Measurements from ENCODE around the gene TEX29.

TEX29 gene

DNA sequence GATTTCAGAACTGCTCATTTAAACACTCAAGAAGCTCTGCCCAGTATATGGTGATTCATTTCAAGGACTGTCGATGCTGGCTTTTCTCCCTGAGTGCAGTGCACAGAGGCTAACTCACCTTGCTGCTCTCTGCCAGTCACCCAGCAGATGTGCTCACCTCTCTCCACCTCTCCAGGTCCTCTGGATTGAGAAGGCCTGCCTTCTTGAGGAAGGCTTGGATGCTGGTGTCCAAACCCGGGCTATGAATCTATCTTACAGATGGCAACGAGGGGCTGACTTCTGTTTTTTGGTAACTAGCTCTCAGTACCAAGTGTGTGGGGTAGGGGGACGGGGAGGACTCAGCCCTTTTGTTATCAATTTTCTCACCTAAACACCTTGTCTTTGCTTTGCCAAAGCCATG lies 47.6 kb downstream of the TEX29 start:
- H3K4me3 ChIP-seq (ENCODE audit: low read length), result no peak overlapping the region
- no peak for DNase-seq
- H3K9ac ChIP-seq (ENCODE audit: low read length), result no peak overlapping the region
- H3K9me3 ChIP-seq (replicated peaks; ENCODE audit: insufficient read depth, low read length), result no peaks in the 10 kb centered on the region
- no peak overlapping the region for H3K27ac ChIP-seq (ENCODE audit: low read length)
- peaks cover 3% of the 10 kb centered on the region; the same call in 1 of the 2 replicates for H3K79me2 ChIP-seq (ENCODE audit: low read length)
- no peak overlapping the region for H2AFZ ChIP-seq (ENCODE audit: low read length)
- H3K27me3 ChIP-seq (replicated peaks; ENCODE audit: insufficient read depth, low read length), result no peaks in the 10 kb centered on the region
- TF ChIP-seq, protein P1, sequence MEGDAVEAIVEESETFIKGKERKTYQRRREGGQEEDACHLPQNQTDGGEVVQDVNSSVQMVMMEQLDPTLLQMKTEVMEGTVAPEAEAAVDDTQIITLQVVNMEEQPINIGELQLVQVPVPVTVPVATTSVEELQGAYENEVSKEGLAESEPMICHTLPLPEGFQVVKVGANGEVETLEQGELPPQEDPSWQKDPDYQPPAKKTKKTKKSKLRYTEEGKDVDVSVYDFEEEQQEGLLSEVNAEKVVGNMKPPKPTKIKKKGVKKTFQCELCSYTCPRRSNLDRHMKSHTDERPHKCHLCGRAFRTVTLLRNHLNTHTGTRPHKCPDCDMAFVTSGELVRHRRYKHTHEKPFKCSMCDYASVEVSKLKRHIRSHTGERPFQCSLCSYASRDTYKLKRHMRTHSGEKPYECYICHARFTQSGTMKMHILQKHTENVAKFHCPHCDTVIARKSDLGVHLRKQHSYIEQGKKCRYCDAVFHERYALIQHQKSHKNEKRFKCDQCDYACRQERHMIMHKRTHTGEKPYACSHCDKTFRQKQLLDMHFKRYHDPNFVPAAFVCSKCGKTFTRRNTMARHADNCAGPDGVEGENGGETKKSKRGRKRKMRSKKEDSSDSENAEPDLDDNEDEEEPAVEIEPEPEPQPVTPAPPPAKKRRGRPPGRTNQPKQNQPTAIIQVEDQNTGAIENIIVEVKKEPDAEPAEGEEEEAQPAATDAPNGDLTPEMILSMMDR (IDR thresholded peaks at IDR 0.05; ENCODE audit: low read length), result no peak
- TF ChIP-seq EZH2 (optimal IDR thresholded peaks at IDR 0.05; ENCODE audit: low read depth, low read length), result no peak
- TF ChIP-seq EZH2phosphoT487 (IDR thresholded peaks at IDR 0.05; ENCODE audit: low read length), result no peak
- peaks cover 9% of the 10 kb centered on the region for H3F3A ChIP-seq (ENCODE audit: insufficient read depth, low read length)
- peaks cover 7% of the 10 kb centered on the region for H3K4me1 ChIP-seq (ENCODE audit: low read length)
- H3K9me2 ChIP-seq (replicated peaks; ENCODE audit: insufficient read depth, low read length), result no peaks in the 10 kb centered on the region
- no peak overlapping the region for H3K4me2 ChIP-seq (ENCODE audit: low read depth, low read length)
- H3K36me3 ChIP-seq (replicated peaks; ENCODE audit: insufficient read depth, low read length), result no peaks in the 10 kb centered on the region
- H4K20me1 ChIP-seq (ENCODE audit: insufficient read depth, low read length), result no peaks in the 10 kb centered on the region

DNA sequence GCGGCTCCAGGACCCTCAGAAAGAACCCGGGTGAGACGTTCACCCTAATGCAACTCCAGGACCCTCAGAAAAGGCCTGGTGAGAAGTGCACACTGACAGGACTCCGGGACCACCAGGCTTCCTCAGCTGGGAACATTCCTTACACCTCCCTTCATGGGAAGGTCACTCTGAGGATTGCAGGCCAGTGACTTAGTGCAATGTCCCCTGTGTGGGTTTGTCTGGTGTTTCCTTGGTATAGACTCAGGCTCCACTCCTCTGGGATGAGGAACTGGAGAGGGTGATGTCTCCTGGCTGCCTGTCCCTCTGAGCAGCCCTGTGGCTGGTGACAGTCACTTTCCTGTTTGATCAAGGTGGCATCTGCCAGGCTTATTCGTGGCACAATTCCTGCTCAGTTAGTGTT lies 49.7 kb downstream of the TEX29 start:
- peaks cover 7% of the 10 kb centered on the region for H3K4me1 ChIP-seq (ENCODE audit: low read length)
- H3K27ac ChIP-seq (ENCODE audit: low read length), result no peak overlapping the region
- H3K9me3 ChIP-seq (replicated peaks; ENCODE audit: insufficient read depth, low read length), result no peaks in the 10 kb centered on the region
- H4K20me1 ChIP-seq (ENCODE audit: insufficient read depth, low read length), result no peaks in the 10 kb centered on the region
- H2AFZ ChIP-seq (ENCODE audit: low read length), result no peak overlapping the region
- H3F3A ChIP-seq (ENCODE audit: insufficient read depth, low read length), result peaks cover 15% of the 10 kb centered on the region
- no peak overlapping the region for H3K4me2 ChIP-seq (ENCODE audit: low read depth, low read length)
- no peak for TF ChIP-seq EZH2 (optimal IDR thresholded peaks at IDR 0.05; ENCODE audit: low read depth, low read length)
- TF ChIP-seq, protein P1 (IDR thresholded peaks at IDR 0.05; ENCODE audit: low read length), result no peak
- no peak for TF ChIP-seq EZH2phosphoT487 (IDR thresholded peaks at IDR 0.05; ENCODE audit: low read length)
- no peak overlapping the region for H3K9ac ChIP-seq (ENCODE audit: low read length)
- peaks cover 24% of the 10 kb centered on the region for H3K79me2 ChIP-seq (ENCODE audit: low read length)
- H3K27me3 ChIP-seq (replicated peaks; ENCODE audit: insufficient read depth, low read length), result no peaks in the 10 kb centered on the region
- no peaks in the 10 kb centered on the region for H3K36me3 ChIP-seq (replicated peaks; ENCODE audit: insufficient read depth, low read length)
- H3K4me3 ChIP-seq (ENCODE audit: low read length), result no peak overlapping the region
- DNase-seq, result no peak
- no peaks in the 10 kb centered on the region for H3K9me2 ChIP-seq (replicated peaks; ENCODE audit: insufficient read depth, low read length)

DNA sequence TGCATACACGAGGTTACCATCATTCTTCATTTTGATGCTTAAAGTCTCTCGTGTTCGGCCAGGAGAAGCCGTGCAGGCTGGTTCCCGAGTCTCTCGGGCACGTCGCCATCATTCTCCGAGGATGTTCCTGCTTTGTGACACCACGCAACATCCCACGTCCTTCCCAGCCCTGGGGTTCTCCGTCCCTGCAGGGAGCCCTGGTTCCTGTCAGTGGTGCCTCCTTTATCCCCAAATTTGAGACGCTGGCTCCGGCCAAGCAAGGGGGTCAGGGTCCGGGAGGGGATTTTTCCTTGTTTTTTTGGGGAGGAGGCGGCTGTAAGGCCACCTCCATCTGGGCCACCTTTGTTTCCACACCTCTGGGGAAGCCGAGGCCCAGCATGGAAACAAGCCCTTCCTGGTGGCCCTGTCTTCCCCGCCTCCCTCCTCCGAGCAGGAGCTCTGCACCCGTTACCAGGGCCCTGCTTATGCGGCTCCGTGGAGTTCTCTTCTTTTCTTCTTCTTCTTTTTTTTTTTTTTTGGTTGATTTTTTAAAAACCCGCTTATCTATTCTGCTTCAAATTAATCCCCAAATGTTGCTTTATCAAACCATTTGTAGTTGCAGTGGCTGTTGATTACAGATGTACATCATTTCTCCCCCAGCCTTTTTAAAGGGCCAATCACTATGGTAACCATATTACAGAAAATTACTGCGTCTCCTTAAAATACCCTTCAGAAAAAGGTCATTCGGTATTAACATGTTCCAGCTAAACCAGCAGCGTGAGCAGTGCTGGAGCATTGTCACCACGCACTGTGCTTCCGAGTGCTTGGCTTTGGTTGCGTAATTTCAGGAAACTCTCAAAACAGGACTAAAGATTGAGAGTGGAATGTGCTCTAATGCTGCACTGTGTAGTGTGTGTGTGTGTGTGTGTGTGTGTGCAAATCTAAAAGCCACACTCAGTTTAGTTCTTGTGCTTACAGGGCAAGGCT lies 50.4 kb downstream of the TEX29 start:
- H3K79me2 ChIP-seq (ENCODE audit: low read length), result peaks cover 31% of the 10 kb centered on the region
- no peaks in the 10 kb centered on the region for H3K36me3 ChIP-seq (replicated peaks; ENCODE audit: insufficient read depth, low read length)
- TF ChIP-seq, protein P1 (IDR thresholded peaks at IDR 0.05; ENCODE audit: low read length), result no peak
- TF ChIP-seq EZH2phosphoT487 (IDR thresholded peaks at IDR 0.05; ENCODE audit: low read length) (no peak), EZH2 (optimal IDR thresholded peaks at IDR 0.05; ENCODE audit: low read depth, low read length) (no peak)
- no peak overlapping the region for H3K4me3 ChIP-seq (ENCODE audit: low read length)
- no peak overlapping the region for H3K9ac ChIP-seq (ENCODE audit: low read length)
- no peaks in the 10 kb centered on the region for H3K9me2 ChIP-seq (replicated peaks; ENCODE audit: insufficient read depth, low read length)
- no peak overlapping the region for H3K4me2 ChIP-seq (ENCODE audit: low read depth, low read length)
- no peak overlapping the region for H2AFZ ChIP-seq (ENCODE audit: low read length)
- no peak for DNase-seq
- peaks cover 15% of the 10 kb centered on the region for H3F3A ChIP-seq (ENCODE audit: insufficient read depth, low read length)
- H3K9me3 ChIP-seq (replicated peaks; ENCODE audit: insufficient read depth, low read length), result no peaks in the 10 kb centered on the region
- peaks cover 7% of the 10 kb centered on the region for H3K4me1 ChIP-seq (ENCODE audit: low read length)
- no peaks in the 10 kb centered on the region for H4K20me1 ChIP-seq (ENCODE audit: insufficient read depth, low read length)
- H3K27ac ChIP-seq (ENCODE audit: low read length), result no peak overlapping the region
- no peaks in the 10 kb centered on the region for H3K27me3 ChIP-seq (replicated peaks; ENCODE audit: insufficient read depth, low read length)

Measured in MM.1S (cell line).